ENCODE measurements around the gene FBXO11. TPM values are rescaled to one million over a fixed set of nuclear protein-coding genes. Genes with fewer than 3 reads are reported as not detected.

FBXO11 gene
- total RNA-seq, 3 donors from 2014 or later (not counting 1 experiment from before 2014, with no cell fraction given): 104 to 110 (median 105) TPM

GRCh38 chr2:47747878-47748277, 158.4 kb downstream of the FBXO11 start:
- no peaks in the 10 kb centered on the region for H3K9me3 Mint-ChIP-seq
- H3K27ac Mint-ChIP-seq: no peak overlapping the region
- Histone ChIP-seq H3K36me3 (ENCODE audit: control insufficient read depth, insufficient read depth, low read length) (no peaks in the 10 kb centered on the region), H3K27me3 (ENCODE audit: control insufficient read depth, insufficient read depth, low read length) (no peaks in the 10 kb centered on the region), H3K27ac (ENCODE audit: low read length) (no peak overlapping the region), H3K4me3 (ENCODE audit: low read length) (no peak overlapping the region), H3K9me3 (ENCODE audit: control insufficient read depth, insufficient read depth, low read length) (peaks cover 5% of the 10 kb centered on the region), H3K4me1 (ENCODE audit: control insufficient read depth, insufficient read depth, low read length) (no peaks in the 10 kb centered on the region)
- 86% methylated on average over 4 of the region's 4 CpGs for WGBS (ENCODE audit: insufficient coverage)
- no peaks in the 10 kb centered on the region for H3K4me1 Mint-ChIP-seq
- ATAC-seq (no peak), DNase-seq (no peak)
- H3K27me3 Mint-ChIP-seq (ENCODE audit: low read depth in 2 of 2): peaks cover 13 to 17% of the 10 kb centered on the region in 2 donors
- TF ChIP-seq, protein P1, sequence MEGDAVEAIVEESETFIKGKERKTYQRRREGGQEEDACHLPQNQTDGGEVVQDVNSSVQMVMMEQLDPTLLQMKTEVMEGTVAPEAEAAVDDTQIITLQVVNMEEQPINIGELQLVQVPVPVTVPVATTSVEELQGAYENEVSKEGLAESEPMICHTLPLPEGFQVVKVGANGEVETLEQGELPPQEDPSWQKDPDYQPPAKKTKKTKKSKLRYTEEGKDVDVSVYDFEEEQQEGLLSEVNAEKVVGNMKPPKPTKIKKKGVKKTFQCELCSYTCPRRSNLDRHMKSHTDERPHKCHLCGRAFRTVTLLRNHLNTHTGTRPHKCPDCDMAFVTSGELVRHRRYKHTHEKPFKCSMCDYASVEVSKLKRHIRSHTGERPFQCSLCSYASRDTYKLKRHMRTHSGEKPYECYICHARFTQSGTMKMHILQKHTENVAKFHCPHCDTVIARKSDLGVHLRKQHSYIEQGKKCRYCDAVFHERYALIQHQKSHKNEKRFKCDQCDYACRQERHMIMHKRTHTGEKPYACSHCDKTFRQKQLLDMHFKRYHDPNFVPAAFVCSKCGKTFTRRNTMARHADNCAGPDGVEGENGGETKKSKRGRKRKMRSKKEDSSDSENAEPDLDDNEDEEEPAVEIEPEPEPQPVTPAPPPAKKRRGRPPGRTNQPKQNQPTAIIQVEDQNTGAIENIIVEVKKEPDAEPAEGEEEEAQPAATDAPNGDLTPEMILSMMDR (IDR thresholded peaks at IDR 0.05): no peak
- H3K36me3 Mint-ChIP-seq: no peaks in the 10 kb centered on the region
- H3K4me3 Mint-ChIP-seq: no peak overlapping the region
- intact Hi-C loops (cut with micrococcal nuclease): no loop called here

DNA sequence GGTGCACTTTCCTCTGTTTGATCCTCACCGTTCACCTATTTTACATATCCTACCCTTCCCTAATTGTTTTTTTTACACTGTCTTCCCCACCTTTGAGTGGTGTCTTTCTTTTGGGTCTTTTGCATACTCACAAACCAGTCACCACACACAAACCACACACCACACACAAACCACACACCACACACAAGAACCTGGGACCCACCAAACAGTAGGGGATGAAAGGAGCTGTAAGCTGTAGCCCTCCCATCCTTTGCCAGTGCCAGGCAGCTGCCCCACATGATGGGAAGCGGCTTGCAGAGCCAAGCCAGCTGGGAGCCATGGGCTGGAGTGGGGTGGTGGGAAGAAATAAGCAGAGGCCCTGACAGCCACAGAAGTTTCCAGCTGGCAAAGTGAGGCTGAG, 162.2 kb downstream of the FBXO11 start:
- WGBS (ENCODE audit: insufficient coverage): 88% methylated on average over 2 of the region's 2 CpGs
- no peaks in the 10 kb centered on the region for H3K27me3 ChIP-seq (ENCODE audit: control insufficient read depth, insufficient read depth, low read length)
- intact Hi-C loops (cut with micrococcal nuclease): no loop called here
- Mint-ChIP-seq H3K27ac (no peak overlapping the region), H3K36me3 (no peaks in the 10 kb centered on the region), H3K9me3 (no peaks in the 10 kb centered on the region), H3K4me1 (no peaks in the 10 kb centered on the region), H3K4me3 (no peak overlapping the region), H3K27me3 (ENCODE audit: low read depth in 2 of 2) (peaks cover 14 to 22% of the 10 kb centered on the region in 2 donors)
- ATAC-seq: no peak
- H3K4me3 ChIP-seq (ENCODE audit: low read length): no peak overlapping the region
- no peak overlapping the region for H3K27ac ChIP-seq (ENCODE audit: low read length)
- no peak for DNase-seq
- H3K9me3 ChIP-seq (ENCODE audit: control insufficient read depth, insufficient read depth, low read length): peaks cover 5% of the 10 kb centered on the region
- TF ChIP-seq, protein P1 (IDR thresholded peaks at IDR 0.05): no peak
- no peaks in the 10 kb centered on the region for H3K4me1 ChIP-seq (ENCODE audit: control insufficient read depth, insufficient read depth, low read length)
- H3K36me3 ChIP-seq (ENCODE audit: control insufficient read depth, insufficient read depth, low read length): no peaks in the 10 kb centered on the region

DNA sequence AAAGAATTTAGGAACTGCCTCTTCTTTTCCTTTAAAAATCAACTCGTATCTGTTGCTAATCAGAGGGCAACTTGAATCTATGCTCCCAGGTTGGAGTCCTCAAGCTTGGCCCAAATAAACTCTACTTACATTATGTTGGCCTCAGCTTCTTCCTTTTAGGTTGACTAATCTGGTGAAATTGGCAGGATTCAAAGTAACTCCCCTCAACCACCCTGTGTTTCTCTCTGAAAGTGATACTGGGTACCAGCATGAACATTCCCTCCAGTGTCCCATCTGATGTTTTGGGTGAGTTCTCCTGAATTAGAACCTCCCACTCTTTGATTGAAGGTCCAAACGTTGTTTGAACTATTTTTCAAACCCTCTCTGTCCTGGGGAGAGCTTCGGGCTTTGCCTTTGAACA, 164.7 kb downstream of the FBXO11 start:
- H3K9me3 Mint-ChIP-seq: no peaks in the 10 kb centered on the region

GRCh38 chr2:47741101-47741500, 165.2 kb downstream of the FBXO11 start:
- intact Hi-C loops (cut with micrococcal nuclease): no loop called here
- 78% methylated on average over 3 of the region's 3 CpGs for WGBS (ENCODE audit: insufficient coverage)

More for the DNA sequence above, 164.7 kb downstream of the FBXO11 start:
- no peaks in the 10 kb centered on the region for H3K4me1 Mint-ChIP-seq
- H3K27me3 Mint-ChIP-seq (ENCODE audit: low read depth in 2 of 2): peaks cover 12 to 22% of the 10 kb centered on the region in 2 donors
- WGBS (ENCODE audit: insufficient coverage): 79% methylated on average over 3 of the region's 3 CpGs
- H3K4me3 ChIP-seq (ENCODE audit: low read length): no peak overlapping the region
- no peaks in the 10 kb centered on the region for H3K9me3 ChIP-seq (ENCODE audit: control insufficient read depth, insufficient read depth, low read length)
- no peaks in the 10 kb centered on the region for H3K36me3 ChIP-seq (ENCODE audit: control insufficient read depth, insufficient read depth, low read length)
- H3K4me1 ChIP-seq (ENCODE audit: control insufficient read depth, insufficient read depth, low read length): no peaks in the 10 kb centered on the region
- H3K27ac ChIP-seq (ENCODE audit: low read length): no peak overlapping the region
- no peak overlapping the region for H3K4me3 Mint-ChIP-seq
- H3K27me3 ChIP-seq (ENCODE audit: control insufficient read depth, insufficient read depth, low read length): no peaks in the 10 kb centered on the region
- intact Hi-C loops (cut with micrococcal nuclease): no loop called here
- no peak overlapping the region for H3K27ac Mint-ChIP-seq
- ATAC-seq (no peak), DNase-seq (no peak)
- H3K36me3 Mint-ChIP-seq: no peaks in the 10 kb centered on the region
- TF ChIP-seq, protein P1 (IDR thresholded peaks at IDR 0.05): no peak

More at GRCh38 chr2:47741101-47741500, 165.2 kb downstream of the FBXO11 start:
- no peak for ATAC-seq
- no peaks in the 10 kb centered on the region for H3K4me1 Mint-ChIP-seq
- TF ChIP-seq, protein P1 (IDR thresholded peaks at IDR 0.05): no peak
- Histone ChIP-seq H3K4me1 (ENCODE audit: control insufficient read depth, insufficient read depth, low read length) (no peaks in the 10 kb centered on the region), H3K4me3 (ENCODE audit: low read length) (no peak overlapping the region), H3K27ac (ENCODE audit: low read length) (no peak overlapping the region), H3K9me3 (ENCODE audit: control insufficient read depth, insufficient read depth, low read length) (no peaks in the 10 kb centered on the region), H3K36me3 (ENCODE audit: control insufficient read depth, insufficient read depth, low read length) (no peaks in the 10 kb centered on the region), H3K27me3 (ENCODE audit: control insufficient read depth, insufficient read depth, low read length) (no peaks in the 10 kb centered on the region)
- H3K9me3 Mint-ChIP-seq: no peaks in the 10 kb centered on the region
- no peaks in the 10 kb centered on the region for H3K36me3 Mint-ChIP-seq
- DNase-seq: no peak
- H3K27ac Mint-ChIP-seq: no peak overlapping the region
- H3K4me3 Mint-ChIP-seq: no peak overlapping the region
- H3K27me3 Mint-ChIP-seq (ENCODE audit: low read depth in 2 of 2): peaks cover 12 to 22% of the 10 kb centered on the region in 2 donors
